ENCODE measurements around the gene PRDM10.
"Not testable (repeated sequence)": the region's sequence is repeated elsewhere in the genome, so short reads cannot be mapped to it uniquely, and the experiment has no call there.

Gene PRDM10

GRCh38 chr11:129884581-129884980 lies 118.1 kb downstream of the PRDM10 start:
- DNase-seq = no peak

DNA sequence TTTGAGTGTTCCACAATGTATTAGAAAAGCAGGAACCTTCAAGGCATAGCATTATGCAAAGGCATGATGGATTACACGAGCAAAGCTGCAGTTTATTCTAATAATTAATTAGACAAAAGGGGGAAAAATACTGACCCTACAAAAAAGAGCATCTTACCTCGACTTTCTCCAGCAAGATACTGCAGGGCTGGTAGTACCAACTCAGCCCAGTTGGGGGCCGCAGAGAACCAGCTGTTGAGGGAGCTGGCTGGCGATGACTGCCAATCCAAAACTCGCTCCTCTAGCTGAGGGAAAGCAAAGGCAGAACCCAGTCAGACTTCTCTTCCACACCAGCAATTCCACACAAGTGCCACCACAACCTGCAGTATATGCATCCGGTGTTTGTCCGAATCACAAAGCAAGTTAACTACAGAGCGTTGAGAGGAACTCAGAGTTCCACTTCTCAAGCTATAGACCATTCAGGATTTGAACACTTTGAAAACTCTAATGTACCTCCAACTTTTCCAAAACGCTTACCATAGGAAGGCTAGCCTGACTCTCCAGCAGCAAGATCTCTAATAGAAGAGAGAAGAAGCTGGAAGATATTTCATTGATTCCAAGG lies 121.0 kb downstream of the PRDM10 start:
- peak; percentile 45 to 57 for DNase-seq

DNA sequence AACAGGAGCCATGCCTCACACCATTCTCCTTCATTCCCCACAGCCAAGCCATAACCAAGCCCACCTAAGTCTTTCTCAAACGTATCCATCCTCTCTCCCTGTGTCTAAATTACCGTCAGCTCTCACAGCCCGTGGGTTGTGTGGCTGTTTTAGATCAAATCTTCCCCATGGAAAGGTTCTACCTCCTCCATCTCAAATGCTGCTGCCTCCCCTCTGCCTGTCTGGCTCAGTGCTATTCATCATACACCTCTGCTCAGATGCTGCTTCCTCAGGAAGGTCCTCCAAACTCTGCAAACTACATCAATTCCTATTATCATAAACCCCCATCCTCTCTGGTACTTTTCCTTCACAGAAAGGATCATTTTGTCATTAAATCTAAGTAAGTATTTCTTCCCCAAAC lies 122.3 kb downstream of the PRDM10 start:
- no peak for DNase-seq

DNA sequence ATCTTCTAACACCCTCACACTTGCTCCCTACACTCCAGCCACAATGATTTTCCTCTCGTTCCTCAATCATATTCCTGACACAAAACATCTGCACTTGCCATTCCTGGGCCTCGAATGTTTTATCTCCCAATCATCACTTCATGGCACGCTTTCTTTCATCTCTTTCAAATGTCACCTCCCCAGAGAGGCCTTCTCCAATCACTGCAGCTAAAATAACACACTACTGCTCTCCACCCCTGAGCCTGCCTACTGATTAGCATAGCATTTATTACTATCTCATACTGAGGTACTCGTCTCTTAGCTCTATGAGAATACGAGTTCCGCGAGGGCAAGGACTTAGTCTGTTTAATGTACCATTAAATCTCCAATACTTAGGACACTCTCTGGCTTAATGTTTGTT lies 130.7 kb downstream of the PRDM10 start:
- no peak for DNase-seq

DNA sequence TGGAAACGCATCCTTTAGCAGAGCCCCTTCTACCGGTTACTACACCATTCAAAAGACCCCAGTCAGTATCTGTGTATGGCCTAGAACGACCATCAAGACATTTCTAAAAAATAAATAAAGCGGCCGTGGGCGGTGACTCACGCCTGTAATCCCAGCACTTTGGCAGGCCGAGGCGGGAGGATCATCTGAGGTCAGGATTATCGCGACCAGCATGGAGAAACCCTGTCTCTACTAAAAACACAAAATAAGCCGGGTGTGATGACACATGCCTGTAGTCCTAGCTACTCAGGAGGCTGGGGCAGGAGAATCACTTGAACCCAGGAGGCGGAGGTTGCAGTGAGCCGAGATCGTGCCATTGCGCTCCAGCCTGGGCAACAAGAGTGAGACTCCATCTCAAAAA lies 134.0 kb downstream of the PRDM10 start:
- not testable (repeated sequence) for DNase-seq

GRCh38 chr11:129866311-129866710 lies 136.3 kb downstream of the PRDM10 start:
- no peak for DNase-seq

- no peak for DNase-seq
These were observed 136.9 kb downstream of the PRDM10 start for GRCh38 chr11:129865701-129866100.

- no peak for DNase-seq
These were observed 137.8 kb downstream of the PRDM10 start for GRCh38 chr11:129864811-129865210.

DNA sequence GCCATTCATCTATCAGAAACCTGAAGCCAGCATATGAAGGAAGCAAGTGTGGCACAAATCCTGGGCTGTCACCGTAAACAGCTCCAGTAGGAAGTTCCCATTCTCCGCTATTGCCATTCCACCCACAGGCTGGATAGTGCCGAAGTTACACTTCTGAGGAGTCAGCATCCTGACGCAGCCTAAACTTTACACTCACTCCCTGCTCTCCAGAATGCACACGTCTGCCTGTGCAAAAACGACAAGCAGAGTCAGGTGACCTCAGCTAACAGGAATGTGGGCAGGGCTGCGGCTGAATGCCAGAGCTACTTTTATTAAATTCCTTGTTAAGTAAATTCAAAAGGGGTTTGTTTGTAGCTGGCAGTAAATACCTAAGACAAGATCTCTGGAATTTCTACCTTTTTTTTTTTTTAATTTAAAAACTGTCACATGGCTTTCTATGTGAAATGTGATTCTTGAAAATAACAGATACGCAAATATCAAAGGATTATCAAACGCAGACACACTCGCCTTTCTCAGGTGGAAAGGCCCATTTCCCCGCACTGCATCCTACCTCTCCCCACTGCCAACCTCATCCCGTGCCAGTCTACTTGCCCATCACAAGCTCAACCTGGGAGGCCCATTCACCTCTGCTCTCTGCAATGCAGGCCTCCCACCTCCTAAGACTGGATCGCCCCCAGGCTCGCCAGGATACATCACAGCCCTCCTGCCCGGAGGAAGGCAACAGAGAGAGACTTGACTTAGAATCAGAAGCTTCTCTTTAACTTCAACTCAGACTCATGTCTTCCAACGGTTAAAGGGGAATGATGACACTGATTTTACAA lies 140.7 kb downstream of the PRDM10 start:
- DNase-seq = no peak

DNA sequence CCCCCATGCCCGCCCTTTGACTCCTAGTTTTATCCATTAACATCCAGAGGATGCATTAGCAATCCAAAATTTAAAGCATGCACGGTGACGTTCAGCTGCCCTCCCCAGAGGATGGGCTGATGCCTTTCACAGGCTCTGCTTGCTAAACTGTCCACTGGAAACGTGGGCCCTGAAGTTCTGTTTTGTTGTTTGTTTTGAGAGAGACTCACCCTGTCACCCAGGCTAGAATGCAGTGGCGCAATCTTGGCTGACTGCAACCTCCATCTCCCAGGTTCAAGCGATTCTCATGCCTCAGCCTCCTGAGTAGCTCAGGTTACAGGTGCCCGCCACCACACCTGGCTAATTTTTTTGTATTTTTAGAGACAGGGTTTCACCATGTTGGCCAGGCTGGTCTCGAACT lies 146.6 kb downstream of the PRDM10 start:
- no peak for DNase-seq

DNA sequence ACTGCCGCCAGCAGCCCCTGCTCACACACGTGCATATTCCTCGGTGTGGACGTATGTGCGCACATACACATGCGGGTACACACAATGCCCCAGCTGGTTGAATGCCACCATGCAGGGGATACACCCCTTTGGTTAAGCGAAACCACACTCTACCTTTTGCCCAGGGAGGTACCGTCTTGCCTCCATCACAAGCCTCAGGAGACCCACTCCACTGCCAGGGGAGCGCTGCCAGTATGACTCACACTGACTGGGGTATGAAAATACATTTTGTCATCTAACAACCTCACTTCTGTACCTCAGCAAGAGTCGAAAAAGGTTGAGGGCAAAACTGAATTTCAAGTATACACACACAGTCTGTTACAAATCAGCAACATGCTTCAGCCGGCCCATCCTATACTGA lies 147.5 kb downstream of the PRDM10 start:
- DNase-seq = no peak

GRCh38 chr11:129854232-129854805 lies 148.3 kb downstream of the PRDM10 start:
- no peak for DNase-seq

DNA sequence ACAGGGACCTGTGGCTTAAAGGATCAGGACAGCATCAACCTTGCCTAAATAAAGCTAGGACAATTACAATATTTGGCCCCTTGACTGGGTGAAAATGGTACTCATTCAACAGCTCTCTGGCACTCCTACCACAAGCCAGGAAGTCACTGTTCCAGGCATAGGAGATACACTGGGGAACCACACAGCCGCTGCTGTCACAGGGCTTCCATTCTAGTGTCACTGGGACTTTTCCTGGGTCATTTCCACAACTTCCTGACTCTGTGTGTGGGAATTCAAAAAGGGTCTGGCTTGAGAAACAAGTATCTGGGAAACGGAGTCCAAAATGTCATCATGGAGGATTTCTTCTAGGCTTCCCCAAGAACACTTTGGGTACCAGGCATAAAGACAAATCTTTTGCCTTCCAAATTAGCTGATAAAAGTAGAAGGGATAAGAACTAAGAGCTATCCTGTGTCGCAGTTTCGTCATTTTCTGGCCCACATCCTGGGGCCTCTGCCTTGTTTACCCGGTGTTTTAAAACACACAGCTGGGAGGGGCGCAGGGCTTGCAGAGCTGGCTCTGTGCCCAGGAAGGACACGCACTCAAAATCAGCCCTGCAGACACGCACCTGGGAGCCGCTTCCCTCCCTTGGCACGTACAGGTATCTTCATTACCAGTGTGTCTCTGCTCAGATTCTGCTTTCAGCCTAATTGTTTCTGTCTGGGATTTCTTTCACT lies 149.0 kb downstream of the PRDM10 start:
- peak; percentile 25 to 46 for DNase-seq

DNA sequence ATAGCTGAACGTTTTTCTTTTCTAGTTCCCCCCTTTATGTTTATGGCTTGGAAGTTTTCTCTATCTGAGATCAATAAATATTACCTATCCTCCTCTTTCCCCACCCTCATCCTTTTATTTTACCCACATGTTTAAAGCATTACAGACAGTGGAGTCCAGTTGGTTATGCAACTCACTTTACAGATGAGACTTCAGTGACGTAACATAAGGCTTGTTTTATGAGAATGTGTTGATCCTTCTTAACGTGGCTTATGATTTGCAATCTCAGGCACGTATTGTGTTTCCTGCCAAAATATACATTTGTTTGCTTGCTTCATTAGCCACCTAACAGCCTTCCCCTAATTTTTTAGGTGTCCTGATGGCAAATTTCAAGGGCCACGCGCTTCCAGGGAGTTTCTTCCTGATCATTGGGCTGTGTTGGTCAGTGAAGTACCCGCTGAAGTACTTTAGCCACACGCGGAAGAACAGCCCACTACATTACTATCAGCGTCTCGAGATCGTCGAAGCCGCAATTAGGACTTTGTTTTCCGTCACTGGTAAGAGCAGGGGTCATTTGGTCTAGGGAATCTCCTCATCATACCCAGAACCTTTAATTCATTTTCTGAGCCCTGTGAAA lies 150.4 kb downstream of the PRDM10 start:
- no peak for DNase-seq

Measured in stimulated activated CD4-positive, alpha-beta T cell treated with anti-CD3 and anti-CD28 coated beads, Interleukin-2, amount 100 ng/mL, for 24 hours (primary cell).